ENCODE results near the gene DCTD.

The DCTD gene

DNA sequence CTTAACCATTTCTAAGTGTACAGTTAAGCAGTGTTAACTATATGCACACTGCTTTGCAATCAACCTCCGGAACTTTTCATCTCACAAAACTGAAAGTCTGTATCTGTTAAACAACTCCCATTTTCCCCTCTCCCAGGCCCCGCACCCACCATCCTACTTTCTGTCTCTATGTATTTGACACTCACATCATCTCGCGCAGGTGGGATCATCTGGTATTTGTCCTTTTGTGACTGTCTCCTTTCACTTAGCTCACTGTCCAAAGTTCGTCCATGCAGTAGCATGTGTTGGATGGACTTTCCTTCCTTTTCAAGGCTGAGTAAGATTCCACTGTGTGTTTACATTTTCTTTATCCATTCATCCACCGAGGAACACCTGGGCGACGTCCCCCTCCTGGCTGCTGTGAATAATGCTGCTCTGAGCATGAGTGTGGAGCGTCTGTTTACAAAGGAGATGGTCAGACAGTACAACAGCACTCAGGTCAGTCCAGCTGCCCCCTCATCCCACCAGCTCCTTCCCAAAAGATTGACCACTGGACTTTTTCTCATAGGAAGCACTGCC is 39.8 kb downstream of the DCTD start:
- H3K9ac ChIP-seq (ENCODE audit: low read length) = no peak overlapping the region
- H3K79me2 ChIP-seq (ENCODE audit: low read length) = no peaks in the 10 kb centered on the region
- H3K4me1 ChIP-seq (ENCODE audit: low read length) = no peaks in the 10 kb centered on the region
- no peaks in the 10 kb centered on the region for H3K9me3 ChIP-seq (replicated peaks; ENCODE audit: insufficient read depth, low read length)
- no peaks in the 10 kb centered on the region for H4K20me1 ChIP-seq (ENCODE audit: insufficient read depth, low read length)
- no peak overlapping the region for H3K27ac ChIP-seq (ENCODE audit: low read length)
- no peak overlapping the region for H2AFZ ChIP-seq (ENCODE audit: low read length)
- no peak overlapping the region for H3K4me3 ChIP-seq (ENCODE audit: low read length)
- no peaks in the 10 kb centered on the region for H3K27me3 ChIP-seq (replicated peaks; ENCODE audit: insufficient read depth, low read length)
- DNase-seq = no peak
- no peaks in the 10 kb centered on the region for H3K9me2 ChIP-seq (replicated peaks; ENCODE audit: insufficient read depth, low read length)
- no peak for TF ChIP-seq EZH2 (optimal IDR thresholded peaks at IDR 0.05; ENCODE audit: low read depth, low read length)
- TF ChIP-seq, protein P1, sequence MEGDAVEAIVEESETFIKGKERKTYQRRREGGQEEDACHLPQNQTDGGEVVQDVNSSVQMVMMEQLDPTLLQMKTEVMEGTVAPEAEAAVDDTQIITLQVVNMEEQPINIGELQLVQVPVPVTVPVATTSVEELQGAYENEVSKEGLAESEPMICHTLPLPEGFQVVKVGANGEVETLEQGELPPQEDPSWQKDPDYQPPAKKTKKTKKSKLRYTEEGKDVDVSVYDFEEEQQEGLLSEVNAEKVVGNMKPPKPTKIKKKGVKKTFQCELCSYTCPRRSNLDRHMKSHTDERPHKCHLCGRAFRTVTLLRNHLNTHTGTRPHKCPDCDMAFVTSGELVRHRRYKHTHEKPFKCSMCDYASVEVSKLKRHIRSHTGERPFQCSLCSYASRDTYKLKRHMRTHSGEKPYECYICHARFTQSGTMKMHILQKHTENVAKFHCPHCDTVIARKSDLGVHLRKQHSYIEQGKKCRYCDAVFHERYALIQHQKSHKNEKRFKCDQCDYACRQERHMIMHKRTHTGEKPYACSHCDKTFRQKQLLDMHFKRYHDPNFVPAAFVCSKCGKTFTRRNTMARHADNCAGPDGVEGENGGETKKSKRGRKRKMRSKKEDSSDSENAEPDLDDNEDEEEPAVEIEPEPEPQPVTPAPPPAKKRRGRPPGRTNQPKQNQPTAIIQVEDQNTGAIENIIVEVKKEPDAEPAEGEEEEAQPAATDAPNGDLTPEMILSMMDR (IDR thresholded peaks at IDR 0.05; ENCODE audit: low read length) = no peak
- no peak for TF ChIP-seq EZH2phosphoT487 (IDR thresholded peaks at IDR 0.05; ENCODE audit: low read length)
- H3F3A ChIP-seq (ENCODE audit: insufficient read depth, low read length) = no peaks in the 10 kb centered on the region
- no peaks in the 10 kb centered on the region for H3K36me3 ChIP-seq (replicated peaks; ENCODE audit: insufficient read depth, low read length)
- H3K4me2 ChIP-seq (ENCODE audit: low read depth, low read length) = no peak overlapping the region

DNA sequence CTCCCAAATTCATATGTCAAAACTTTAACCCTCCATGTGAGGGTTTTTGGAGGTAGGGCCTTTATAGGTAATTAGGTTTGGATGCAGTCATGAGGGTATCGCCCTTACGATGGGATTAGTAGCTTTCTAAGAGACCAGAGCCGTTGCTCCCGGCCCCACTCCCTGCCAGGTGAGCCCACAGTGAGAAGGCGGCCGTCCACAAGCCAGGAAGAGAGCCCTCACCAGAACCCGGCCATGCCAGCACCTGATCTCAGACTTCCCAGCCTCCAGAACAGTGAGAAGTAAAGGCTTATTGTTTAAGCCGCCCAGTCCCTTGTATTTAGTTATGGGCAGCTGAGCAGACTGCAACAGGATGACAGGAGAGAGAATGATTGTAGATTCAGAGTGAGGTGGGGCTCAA is 40.8 kb downstream of the DCTD start:
- no peaks in the 10 kb centered on the region for H4K20me1 ChIP-seq (ENCODE audit: insufficient read depth, low read length)
- no peak overlapping the region for H3K9ac ChIP-seq (ENCODE audit: low read length)
- no peak overlapping the region for H3K27ac ChIP-seq (ENCODE audit: low read length)
- H3K4me1 ChIP-seq (ENCODE audit: low read length) = no peaks in the 10 kb centered on the region
- H3K4me3 ChIP-seq (ENCODE audit: low read length) = no peak overlapping the region
- no peaks in the 10 kb centered on the region for H3K79me2 ChIP-seq (ENCODE audit: low read length)
- H3K9me3 ChIP-seq (replicated peaks; ENCODE audit: insufficient read depth, low read length) = no peaks in the 10 kb centered on the region
- no peaks in the 10 kb centered on the region for H3K27me3 ChIP-seq (replicated peaks; ENCODE audit: insufficient read depth, low read length)
- no peak overlapping the region for H2AFZ ChIP-seq (ENCODE audit: low read length)
- H3K9me2 ChIP-seq (replicated peaks; ENCODE audit: insufficient read depth, low read length) = no peaks in the 10 kb centered on the region
- TF ChIP-seq, protein P1 (IDR thresholded peaks at IDR 0.05; ENCODE audit: low read length) = no peak
- no peak for TF ChIP-seq EZH2 (optimal IDR thresholded peaks at IDR 0.05; ENCODE audit: low read depth, low read length)
- no peak for TF ChIP-seq EZH2phosphoT487 (IDR thresholded peaks at IDR 0.05; ENCODE audit: low read length)
- H3F3A ChIP-seq (ENCODE audit: insufficient read depth, low read length) = no peaks in the 10 kb centered on the region
- H3K36me3 ChIP-seq (replicated peaks; ENCODE audit: insufficient read depth, low read length) = no peaks in the 10 kb centered on the region
- no peak for DNase-seq
- no peak overlapping the region for H3K4me2 ChIP-seq (ENCODE audit: low read depth, low read length)

DNA sequence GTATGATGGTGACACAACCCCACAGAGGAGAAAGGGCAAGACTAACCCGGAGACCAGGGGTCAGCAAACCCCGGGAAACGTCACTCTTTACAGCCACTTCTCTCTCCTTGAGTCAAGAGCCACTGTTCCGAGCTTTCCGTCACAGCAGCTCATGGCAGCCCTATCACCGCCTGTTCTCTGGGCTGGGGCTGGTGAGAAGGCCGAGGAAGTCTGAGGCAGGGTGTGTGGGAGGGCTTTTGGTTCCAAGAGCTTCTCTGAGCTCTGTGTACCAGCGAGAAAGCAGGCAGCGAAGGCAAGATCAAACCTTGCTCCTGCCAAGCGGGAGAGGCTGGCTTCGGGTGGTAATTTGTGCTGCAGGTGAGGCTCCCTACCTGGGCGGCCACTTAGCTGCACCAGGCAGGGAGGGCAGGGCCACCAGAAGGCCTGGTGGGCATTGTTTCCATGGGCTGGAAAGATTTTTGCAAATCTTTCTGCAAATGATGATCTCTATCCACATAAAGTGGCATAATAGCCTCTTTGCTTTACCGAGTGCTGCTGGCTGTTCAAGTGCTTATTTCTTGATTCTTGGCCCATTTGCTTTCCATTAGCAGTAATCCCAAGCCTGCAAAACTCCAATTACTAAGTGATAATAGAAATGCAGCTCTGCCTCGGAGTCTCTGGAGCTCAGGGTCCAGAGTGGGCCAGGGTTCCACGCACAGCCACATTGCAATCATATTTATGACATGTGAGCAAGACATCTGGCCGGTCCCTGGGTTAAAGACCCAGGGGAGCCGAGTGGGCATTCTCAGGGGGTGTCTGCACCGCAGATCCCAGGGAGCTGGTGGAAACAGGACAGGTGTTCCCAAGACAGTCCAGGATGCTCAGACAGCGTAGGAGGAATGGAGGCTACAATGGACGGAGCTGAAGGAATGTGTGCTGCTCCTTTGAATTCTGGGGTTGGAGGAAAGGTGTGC is 41.5 kb downstream of the DCTD start:
- Histone ChIP-seq H3K9me3 (replicated peaks; ENCODE audit: insufficient read depth, low read length) (no peaks in the 10 kb centered on the region), H3K27ac (ENCODE audit: low read length) (no peak overlapping the region), H3K79me2 (ENCODE audit: low read length) (no peaks in the 10 kb centered on the region), H3K27me3 (replicated peaks; ENCODE audit: insufficient read depth, low read length) (no peaks in the 10 kb centered on the region), H4K20me1 (ENCODE audit: insufficient read depth, low read length) (no peaks in the 10 kb centered on the region), H2AFZ (ENCODE audit: low read length) (no peak overlapping the region), H3K4me3 (ENCODE audit: low read length) (no peak overlapping the region), H3K9ac (ENCODE audit: low read length) (no peak overlapping the region), H3K4me1 (ENCODE audit: low read length) (no peaks in the 10 kb centered on the region), H3K9me2 (replicated peaks; ENCODE audit: insufficient read depth, low read length) (no peaks in the 10 kb centered on the region), H3F3A (ENCODE audit: insufficient read depth, low read length) (no peaks in the 10 kb centered on the region), H3K36me3 (replicated peaks; ENCODE audit: insufficient read depth, low read length) (no peaks in the 10 kb centered on the region), H3K4me2 (ENCODE audit: low read depth, low read length) (no peak overlapping the region)
- DNase-seq = no peak
- TF ChIP-seq, protein P1 (IDR thresholded peaks at IDR 0.05; ENCODE audit: low read length) = no peak
- no peak for TF ChIP-seq EZH2phosphoT487 (IDR thresholded peaks at IDR 0.05; ENCODE audit: low read length)
- TF ChIP-seq EZH2 (optimal IDR thresholded peaks at IDR 0.05; ENCODE audit: low read depth, low read length) = no peak

All from MM.1S (cell line).